ENCODE measurements around the gene CSTB.

GRCh38 chr21:43793243-43793642 is 17.1 kb upstream of the CSTB start:
- no peak for TF ChIP-seq POLR2A (IDR thresholded peaks at IDR 0.05)
- TF ChIP-seq CTCF (IDR thresholded peaks at IDR 0.05), result no peak
- no peak for TF ChIP-seq EP300 (IDR thresholded peaks at IDR 0.05)
